Spleen (tissue), 7 donors: ENCODE data around the gene DPEP2.

ENCODE experiments used
- CTCF ChIP-seq, 11 experiments: fragments of 200-600 bp in 7 of 11; fragments of 450-650 bp in 4 of 11; sonication (generic) in 4 of 11; IDR thresholded peaks in 8 of 11; conservative IDR thresholded peaks in 3 of 11; 1 replicate in 7 of 11; 2 replicates in 4 of 11; pipeline versions ENCODE4 v1.4.0 to v1.8.0; 2016 to 2021; ENCODE audit warnings: antibody characterized with exemption in 11 of 11, inconsistent platforms in 4 of 11, mild to moderate bottlenecking in 1 of 11
- POLR2A ChIP-seq, 3 donors: fragments of 450-650 bp; IDR thresholded peaks; one replicate each; pipeline ENCODE4 v1.5.1; 2017; ENCODE audit warnings: antibody characterized with exemption in 3 of 3, mild to moderate bottlenecking in 1 of 3
- donor health status: DM: no; HTN: no; CAD: no; lungs with moderate emphysema.
- donor health status: DM: no; HTN: no; CAD: no.
- donor health status: DM: no; HTN: no; CAD: no.

- TF ChIP-seq CTCF (IDR thresholded peaks at IDR 0.05 in 8 of 11, conservative IDR thresholded peaks at IDR 0.05 in 3 of 11) (no peak), POLR2A (IDR thresholded peaks at IDR 0.05) (no peak)
These were observed 6.5 kb downstream of the DPEP2 start for GRCh38 chr16:67992661-67993206.
